ENCODE results near the gene MMP24.
"Not testable (repeated sequence)": the region's sequence is repeated elsewhere in the genome, so short reads cannot be mapped to it uniquely, and the experiment has no call there.

Gene MMP24

DNA sequence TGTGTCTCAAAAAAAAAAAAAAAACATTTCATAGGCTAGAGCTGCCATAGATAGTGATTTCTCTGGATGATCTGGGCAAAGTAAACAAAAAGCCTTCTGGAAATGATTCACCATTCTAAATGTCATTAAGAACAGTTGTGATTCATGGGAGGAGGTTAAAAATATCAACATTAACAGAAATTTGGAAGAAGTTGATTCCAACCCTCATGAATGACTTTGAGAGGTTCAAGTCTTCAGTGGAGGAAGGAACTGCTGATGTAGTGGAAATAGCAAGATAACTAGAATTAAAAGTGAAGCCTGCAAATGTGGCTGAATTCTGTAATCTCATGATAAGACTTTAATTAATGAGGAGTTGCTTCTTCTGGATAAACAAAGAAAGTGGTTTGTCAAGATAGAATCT lies 26.8 kb upstream of the MMP24 start:
- Histone ChIP-seq H3K4me1 (ENCODE audit: control extremely low read depth in 1 of 4, control insufficient read depth in 4 of 4, insufficient read depth in 4 of 4, low read length in 3 of 4) (no peaks in the 10 kb centered on the region), H3K9me3 (ENCODE audit: control extremely low read depth in 1 of 5, control insufficient read depth in 4 of 5, insufficient read depth in 2 of 5, low read depth in 1 of 5, low read length in 4 of 5) (peaks cover 6 to 26% (median 13%) of the 10 kb centered on the region in 5 experiments), H3K4me3 (ENCODE audit: control insufficient read depth in 1 of 7, extremely low read depth in 1 of 7, insufficient read depth in 4 of 7, low read depth in 2 of 7, low read length in 6 of 7) (no peak overlapping the region), H3K27me3 (replicated peaks in 2 of 5; ENCODE audit: control insufficient read depth in 4 of 5, insufficient read depth in 5 of 5, low read length in 4 of 5) (no peaks in the 10 kb centered on the region), H3K27ac (ENCODE audit: insufficient read depth in 1 of 2, low read depth in 1 of 2, low read length in 2 of 2, poor library complexity in 1 of 2, severe bottlenecking in 2 of 2) (no peak overlapping the region), H3K36me3 (ENCODE audit: control insufficient read depth in 4 of 4, insufficient read depth in 4 of 4, low read length in 3 of 4) (peaks cover 0 to 4% (median 0%) of the 10 kb centered on the region in 4 experiments)
- no peak for DNase-seq
- CTCF ChIA-PET = no interaction called here
- POLR2A ChIA-PET = no interaction called here

DNA sequence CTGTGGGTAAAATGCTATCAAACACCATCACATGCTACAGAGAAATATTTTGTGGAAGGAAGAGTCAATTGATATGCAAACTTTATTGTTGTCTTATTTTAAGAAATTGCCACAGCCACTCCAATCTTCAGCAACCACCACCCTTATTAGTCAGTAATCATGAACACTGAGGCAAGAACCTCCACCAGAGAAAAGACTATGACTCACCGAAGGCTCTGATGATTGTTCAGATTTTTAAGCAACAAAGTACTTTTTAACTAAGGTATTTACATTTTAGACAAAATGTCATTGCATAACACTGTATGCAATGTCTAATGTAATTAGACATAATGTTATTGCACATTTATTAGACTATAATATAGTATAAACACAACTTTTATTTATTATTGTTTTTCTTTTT lies 26.2 kb upstream of the MMP24 start:
- no peak overlapping the region for H3K4me3 ChIP-seq (ENCODE audit: control insufficient read depth in 1 of 7, extremely low read depth in 1 of 7, insufficient read depth in 4 of 7, low read depth in 2 of 7, low read length in 6 of 7)
- H3K27ac ChIP-seq (ENCODE audit: insufficient read depth in 1 of 2, low read depth in 1 of 2, low read length in 2 of 2, poor library complexity in 1 of 2, severe bottlenecking in 2 of 2) = no peak overlapping the region
- H3K9me3 ChIP-seq (ENCODE audit: control extremely low read depth in 1 of 5, control insufficient read depth in 4 of 5, insufficient read depth in 2 of 5, low read depth in 1 of 5, low read length in 4 of 5) = peaks cover 6 to 26% (median 13%) of the 10 kb centered on the region in 5 experiments
- POLR2A ChIA-PET = no interaction called here
- DNase-seq = no peak
- no CpG with 5 or more reads among the region's 1 CpG for WGBS (ENCODE audit: insufficient coverage)
- CTCF ChIA-PET = no interaction called here
- no peaks in the 10 kb centered on the region for H3K27me3 ChIP-seq (replicated peaks in 2 of 5; ENCODE audit: control insufficient read depth in 4 of 5, insufficient read depth in 5 of 5, low read length in 4 of 5)
- peaks cover 0 to 4% (median 0%) of the 10 kb centered on the region in 4 experiments for H3K36me3 ChIP-seq (ENCODE audit: control insufficient read depth in 4 of 4, insufficient read depth in 4 of 4, low read length in 3 of 4)
- H3K4me1 ChIP-seq (ENCODE audit: control extremely low read depth in 1 of 4, control insufficient read depth in 4 of 4, insufficient read depth in 4 of 4, low read length in 3 of 4) = no peaks in the 10 kb centered on the region

DNA sequence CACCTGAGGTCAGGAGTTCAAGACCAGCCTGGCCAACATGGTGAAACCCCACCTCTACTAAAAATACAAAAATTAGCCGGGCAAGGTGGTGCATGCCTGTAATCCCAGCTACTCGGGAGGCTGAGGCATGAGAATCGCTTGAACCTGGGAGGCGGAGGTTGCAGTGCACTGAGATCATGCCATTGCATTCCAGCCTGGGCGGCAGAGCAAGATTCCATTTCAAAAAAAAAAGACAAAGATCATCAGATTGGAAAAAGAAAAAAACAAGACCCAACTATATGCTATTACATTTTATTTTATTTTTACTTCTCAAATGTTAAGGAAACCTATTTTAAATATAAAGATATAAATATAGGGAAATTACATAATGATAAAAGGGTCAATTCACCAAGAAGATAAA lies 25.0 kb upstream of the MMP24 start:
- POLR2A ChIA-PET; H3K36me3 ChIP-seq (ENCODE audit: control insufficient read depth in 4 of 4, insufficient read depth in 4 of 4, low read length in 3 of 4); CTCF ChIA-PET; H3K27me3 ChIP-seq (replicated peaks in 2 of 5; ENCODE audit: control insufficient read depth in 4 of 5, insufficient read depth in 5 of 5, low read length in 4 of 5); H3K27ac ChIP-seq (ENCODE audit: insufficient read depth in 1 of 2, low read depth in 1 of 2, low read length in 2 of 2, poor library complexity in 1 of 2, severe bottlenecking in 2 of 2); DNase-seq; H3K4me1 ChIP-seq (ENCODE audit: control extremely low read depth in 1 of 4, control insufficient read depth in 4 of 4, insufficient read depth in 4 of 4, low read length in 3 of 4); H3K4me3 ChIP-seq (ENCODE audit: control insufficient read depth in 1 of 7, extremely low read depth in 1 of 7, insufficient read depth in 4 of 7, low read depth in 2 of 7, low read length in 6 of 7): not testable (repeated sequence)
- 100% methylated on average over 2 of the region's 5 CpGs for WGBS (ENCODE audit: insufficient coverage)
- H3K9me3 ChIP-seq (ENCODE audit: control extremely low read depth in 1 of 5, control insufficient read depth in 4 of 5, insufficient read depth in 2 of 5, low read depth in 1 of 5, low read length in 4 of 5) = peaks cover 6 to 21% (median 13%) of the 10 kb centered on the region in 5 experiments

DNA sequence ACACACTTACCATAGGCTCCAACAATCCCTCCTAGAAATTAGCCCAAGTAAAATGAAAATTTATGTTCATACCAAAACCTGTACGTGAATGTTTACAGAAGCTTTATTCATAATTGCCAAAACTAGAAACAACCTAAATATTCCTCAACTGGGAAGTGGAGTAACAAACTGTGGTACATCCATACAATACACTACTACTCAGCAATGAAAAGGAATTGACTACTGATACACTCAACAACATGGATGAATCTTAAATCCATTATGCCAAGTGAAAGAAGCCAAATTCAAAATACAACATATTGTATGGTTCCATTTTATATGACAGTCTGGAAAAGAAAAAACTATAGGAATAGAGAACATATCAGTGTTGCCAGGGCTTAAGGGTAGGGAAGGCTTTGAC lies 19.7 kb upstream of the MMP24 start:
- no peak overlapping the region for H3K27ac ChIP-seq (ENCODE audit: insufficient read depth in 1 of 2, low read depth in 1 of 2, low read length in 2 of 2, poor library complexity in 1 of 2, severe bottlenecking in 2 of 2)
- no peaks in the 10 kb centered on the region for H3K27me3 ChIP-seq (replicated peaks in 2 of 5; ENCODE audit: control insufficient read depth in 4 of 5, insufficient read depth in 5 of 5, low read length in 4 of 5)
- no peaks in the 10 kb centered on the region for H3K4me1 ChIP-seq (ENCODE audit: control extremely low read depth in 1 of 4, control insufficient read depth in 4 of 4, insufficient read depth in 4 of 4, low read length in 3 of 4)
- POLR2A ChIA-PET = no interaction called here
- CTCF ChIA-PET = interaction anchor here (1.0 to 6.2 kb wide), 5 partner anchors 60 to 114 kb away, joined by 4 to 41 read pairs (median 16); partner anchors contain the start of genes EDEM2 and TRPC4AP
- no peak for DNase-seq
- H3K9me3 ChIP-seq (ENCODE audit: control extremely low read depth in 1 of 5, control insufficient read depth in 4 of 5, insufficient read depth in 2 of 5, low read depth in 1 of 5, low read length in 4 of 5) = no peaks in the 10 kb centered on the region
- no peak overlapping the region for H3K4me3 ChIP-seq (ENCODE audit: control insufficient read depth in 1 of 7, extremely low read depth in 1 of 7, insufficient read depth in 4 of 7, low read depth in 2 of 7, low read length in 6 of 7)
- 100% methylated on average over 1 of the region's 1 CpG for WGBS (ENCODE audit: insufficient coverage)
- H3K36me3 ChIP-seq (ENCODE audit: control insufficient read depth in 4 of 4, insufficient read depth in 4 of 4, low read length in 3 of 4) = no peaks in the 10 kb centered on the region

DNA sequence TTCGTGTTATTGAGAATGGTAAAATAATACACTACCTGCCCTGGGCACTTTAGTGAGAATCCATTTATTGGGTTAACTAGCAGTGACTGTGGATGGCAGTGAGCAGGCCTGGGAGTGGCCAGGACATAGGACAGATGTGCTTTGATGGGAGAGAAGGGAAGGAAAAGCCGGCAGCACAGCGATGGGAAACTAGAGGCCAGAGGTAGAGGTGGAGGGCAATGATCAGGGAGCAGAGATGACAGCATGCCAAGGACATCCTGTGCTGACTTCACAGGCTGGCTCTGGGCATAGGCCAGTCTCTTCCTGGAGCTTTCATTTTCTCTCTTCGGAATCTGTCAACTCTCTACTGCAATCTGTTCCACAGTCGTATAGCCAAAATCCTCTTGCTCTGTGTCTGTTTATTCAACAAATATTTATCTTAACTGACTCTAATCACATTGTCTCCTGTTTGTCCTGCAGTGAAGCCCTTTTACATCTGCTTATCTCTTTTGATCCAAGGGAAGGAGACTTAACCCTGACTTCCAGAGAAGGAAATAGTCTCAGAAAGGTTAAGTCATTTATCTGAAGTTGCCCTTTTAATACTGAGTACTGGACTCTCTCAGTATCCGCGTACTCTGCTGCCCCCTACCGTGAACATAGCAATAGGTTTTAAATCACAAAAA lies 18.4 kb upstream of the MMP24 start:
- ChIA-PET POLR2A (no interaction called here), CTCF (interaction anchor here (0.6 to 6.2 kb wide), 17 partner anchors 9 to 375 kb away, joined by 3 to 41 read pairs (median 4); partner anchors contain the start of gene EDEM2)
- no peaks in the 10 kb centered on the region for H3K36me3 ChIP-seq (ENCODE audit: control insufficient read depth in 4 of 4, insufficient read depth in 4 of 4, low read length in 3 of 4)
- peak; percentile 76 to 91 (median 85) for DNase-seq
- H3K4me1 ChIP-seq (ENCODE audit: control extremely low read depth in 1 of 4, control insufficient read depth in 4 of 4, insufficient read depth in 4 of 4, low read length in 3 of 4) = no peaks in the 10 kb centered on the region
- H3K27me3 ChIP-seq (replicated peaks in 2 of 5; ENCODE audit: control insufficient read depth in 4 of 5, insufficient read depth in 5 of 5, low read length in 4 of 5) = no peaks in the 10 kb centered on the region
- WGBS (ENCODE audit: insufficient coverage) = 92% methylated on average over 5 of the region's 8 CpGs
- no peaks in the 10 kb centered on the region for H3K9me3 ChIP-seq (ENCODE audit: control extremely low read depth in 1 of 5, control insufficient read depth in 4 of 5, insufficient read depth in 2 of 5, low read depth in 1 of 5, low read length in 4 of 5)
- no peak overlapping the region for H3K27ac ChIP-seq (ENCODE audit: insufficient read depth in 1 of 2, low read depth in 1 of 2, low read length in 2 of 2, poor library complexity in 1 of 2, severe bottlenecking in 2 of 2)
- H3K4me3 ChIP-seq (ENCODE audit: control insufficient read depth in 1 of 7, extremely low read depth in 1 of 7, insufficient read depth in 4 of 7, low read depth in 2 of 7, low read length in 6 of 7) = no peak overlapping the region

DNA sequence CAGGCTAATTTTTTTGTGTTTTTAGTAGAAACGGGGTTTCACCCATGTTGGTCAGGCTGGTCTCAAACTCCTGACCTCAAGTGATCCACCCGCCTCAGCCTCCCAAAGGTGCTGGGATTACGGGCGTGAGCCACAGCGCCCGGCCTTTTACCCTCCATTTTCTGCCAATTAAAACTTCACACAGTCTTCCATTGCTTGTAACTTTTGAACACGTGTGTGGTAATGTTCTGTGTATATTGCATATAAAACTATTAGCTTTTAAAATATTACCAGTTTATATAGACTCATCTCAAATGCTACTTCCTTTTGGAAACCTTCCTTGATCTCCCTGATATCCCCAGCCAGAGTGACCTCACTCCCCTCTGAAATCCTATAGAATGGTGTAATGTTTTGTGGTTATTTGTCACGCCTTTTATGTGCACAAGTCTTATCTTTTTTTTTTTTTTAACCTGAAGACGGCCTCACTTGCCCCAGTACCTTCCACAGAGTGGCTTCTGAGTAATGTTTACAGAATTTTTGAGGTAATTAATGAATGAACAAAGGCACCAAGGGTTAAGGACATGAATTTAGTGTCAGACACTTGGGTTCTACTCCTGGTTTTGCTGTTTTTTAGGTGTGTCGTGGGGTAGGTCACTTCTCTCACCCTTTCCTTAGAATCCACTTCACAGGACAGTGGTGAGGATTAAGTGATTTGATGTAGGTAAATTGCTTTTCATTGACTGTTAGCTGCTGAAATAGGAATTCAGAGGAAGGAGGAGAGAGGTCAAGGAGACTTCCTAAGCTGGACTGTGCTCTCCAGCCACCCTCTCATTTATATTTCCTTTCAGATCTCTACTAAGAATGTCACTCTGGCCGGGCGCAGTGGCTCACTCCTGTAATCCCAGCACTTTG lies 11.2 kb upstream of the MMP24 start:
- CTCF ChIA-PET = interaction anchor here (0.6 to 1.5 kb wide), 3 partner anchors 55 to 119 kb away, joined by 3 read pairs; no protein-coding TSS in a partner anchor
- H3K4me1 ChIP-seq (ENCODE audit: control extremely low read depth in 1 of 4, control insufficient read depth in 4 of 4, insufficient read depth in 4 of 4, low read length in 3 of 4) = no peaks in the 10 kb centered on the region
- no peak overlapping the region for H3K4me3 ChIP-seq (ENCODE audit: control insufficient read depth in 1 of 7, extremely low read depth in 1 of 7, insufficient read depth in 4 of 7, low read depth in 2 of 7, low read length in 6 of 7)
- H3K9me3 ChIP-seq (ENCODE audit: control extremely low read depth in 1 of 5, control insufficient read depth in 4 of 5, insufficient read depth in 2 of 5, low read depth in 1 of 5, low read length in 4 of 5) = no peaks in the 10 kb centered on the region
- no peak for DNase-seq
- no peaks in the 10 kb centered on the region for H3K27me3 ChIP-seq (replicated peaks in 2 of 5; ENCODE audit: control insufficient read depth in 4 of 5, insufficient read depth in 5 of 5, low read length in 4 of 5)
- WGBS (ENCODE audit: insufficient coverage) = 100% methylated on average over 3 of the region's 12 CpGs
- POLR2A ChIA-PET = no interaction called here
- H3K36me3 ChIP-seq (ENCODE audit: control insufficient read depth in 4 of 4, insufficient read depth in 4 of 4, low read length in 3 of 4) = no peaks in the 10 kb centered on the region
- no peak overlapping the region for H3K27ac ChIP-seq (ENCODE audit: insufficient read depth in 1 of 2, low read depth in 1 of 2, low read length in 2 of 2, poor library complexity in 1 of 2, severe bottlenecking in 2 of 2)

DNA sequence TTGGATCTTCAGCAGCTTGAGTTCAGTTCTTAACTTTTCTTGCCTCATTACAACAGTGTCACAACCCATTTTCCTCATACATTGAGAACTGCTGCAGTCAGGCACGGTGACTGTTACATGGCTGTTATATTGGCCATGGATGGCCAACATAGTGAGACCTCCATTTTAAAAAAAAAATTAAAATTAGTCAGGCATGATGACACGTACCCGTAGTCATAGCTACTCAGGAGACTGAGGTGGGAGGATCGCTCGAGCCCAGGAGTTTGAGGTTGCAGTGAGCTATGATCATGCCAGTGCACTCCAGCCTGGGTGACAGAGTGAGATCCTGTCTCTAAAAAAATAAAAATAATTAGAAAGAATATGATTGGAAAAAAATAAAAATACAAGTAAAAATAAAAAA lies 9.9 kb upstream of the MMP24 start:
- Histone ChIP-seq H3K27ac (ENCODE audit: insufficient read depth in 1 of 2, low read depth in 1 of 2, low read length in 2 of 2, poor library complexity in 1 of 2, severe bottlenecking in 2 of 2) (no peak overlapping the region), H3K27me3 (replicated peaks in 2 of 5; ENCODE audit: control insufficient read depth in 4 of 5, insufficient read depth in 5 of 5, low read length in 4 of 5) (no peaks in the 10 kb centered on the region), H3K9me3 (ENCODE audit: control extremely low read depth in 1 of 5, control insufficient read depth in 4 of 5, insufficient read depth in 2 of 5, low read depth in 1 of 5, low read length in 4 of 5) (no peaks in the 10 kb centered on the region), H3K4me3 (ENCODE audit: control insufficient read depth in 1 of 7, extremely low read depth in 1 of 7, insufficient read depth in 4 of 7, low read depth in 2 of 7, low read length in 6 of 7) (no peak overlapping the region), H3K4me1 (ENCODE audit: control extremely low read depth in 1 of 4, control insufficient read depth in 4 of 4, insufficient read depth in 4 of 4, low read length in 3 of 4) (no peaks in the 10 kb centered on the region), H3K36me3 (ENCODE audit: control insufficient read depth in 4 of 4, insufficient read depth in 4 of 4, low read length in 3 of 4) (no peaks in the 10 kb centered on the region)
- no peak for DNase-seq
- WGBS (ENCODE audit: insufficient coverage) = 100% methylated on average over 1 of the region's 5 CpGs
- ChIA-PET CTCF (interaction anchor here (0.6 to 1.4 kb wide), 4 partner anchors 8 to 120 kb away, joined by 3 to 4 read pairs (median 4); partner anchors contain the start of gene MMP24OS), POLR2A (no interaction called here)
